Articular chondrocyte of knee joint (primary cell): ENCODE data around the gene TAF10. TPM values are rescaled to one million over a fixed set of nuclear protein-coding genes. Genes with fewer than 3 reads are reported as not detected.

Source experiments
- total RNA-seq: library from RNA; depleted of rRNA; stranded (reverse); fragments of >200 nt; gene quantifications from 2 replicates; pipeline ENCODE4 v1.2.3, GENCODE V29; 2012

TAF10 gene
- total RNA-seq = 24.1 and 38.9 TPM in 2 replicates

DNA sequence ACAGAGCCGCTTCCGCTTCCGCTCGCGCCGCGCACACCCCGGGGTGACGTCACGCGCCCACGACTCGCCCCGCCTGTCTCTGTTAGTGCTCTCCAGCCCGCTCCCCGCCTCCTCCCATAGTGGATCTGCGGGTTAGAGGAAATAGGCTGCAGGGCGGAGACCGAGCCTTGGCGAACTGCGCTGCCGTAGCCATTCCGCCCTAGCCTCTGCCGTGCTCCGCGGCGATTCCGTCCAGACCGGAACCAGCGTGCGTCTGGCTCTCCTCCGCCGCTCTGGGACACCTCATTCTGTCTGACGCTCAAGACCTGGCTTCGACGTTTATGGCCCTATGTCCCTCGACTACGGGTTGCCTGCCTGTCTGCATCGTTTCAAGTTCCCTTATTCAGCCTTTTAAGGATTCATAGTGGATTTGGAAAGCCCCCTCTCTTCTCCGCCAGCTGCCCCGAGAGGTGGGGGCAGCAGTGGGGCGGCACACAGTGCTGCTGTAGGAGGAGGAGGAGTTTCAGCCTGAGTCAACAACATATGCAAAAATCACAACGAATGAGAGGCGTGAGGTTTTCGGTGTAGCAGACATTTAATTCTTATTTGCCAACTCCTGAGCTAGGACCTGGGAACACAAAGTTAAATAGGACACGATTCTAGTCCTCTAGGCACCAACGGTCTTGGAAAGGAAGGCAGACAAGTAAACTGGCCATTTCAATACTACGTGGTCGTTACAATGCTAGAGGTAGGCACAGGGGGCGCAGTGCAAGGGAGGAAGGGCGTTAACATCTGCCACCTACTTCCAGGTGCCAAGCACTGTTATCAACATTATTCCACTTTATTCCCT, at the start of gene TAF10:
Gene TAF10, minus strand, starts transcription at position 4 of the 829 bp plus-strand sequence. CDS start 27 bp downstream, outside the sequence.

DNA sequence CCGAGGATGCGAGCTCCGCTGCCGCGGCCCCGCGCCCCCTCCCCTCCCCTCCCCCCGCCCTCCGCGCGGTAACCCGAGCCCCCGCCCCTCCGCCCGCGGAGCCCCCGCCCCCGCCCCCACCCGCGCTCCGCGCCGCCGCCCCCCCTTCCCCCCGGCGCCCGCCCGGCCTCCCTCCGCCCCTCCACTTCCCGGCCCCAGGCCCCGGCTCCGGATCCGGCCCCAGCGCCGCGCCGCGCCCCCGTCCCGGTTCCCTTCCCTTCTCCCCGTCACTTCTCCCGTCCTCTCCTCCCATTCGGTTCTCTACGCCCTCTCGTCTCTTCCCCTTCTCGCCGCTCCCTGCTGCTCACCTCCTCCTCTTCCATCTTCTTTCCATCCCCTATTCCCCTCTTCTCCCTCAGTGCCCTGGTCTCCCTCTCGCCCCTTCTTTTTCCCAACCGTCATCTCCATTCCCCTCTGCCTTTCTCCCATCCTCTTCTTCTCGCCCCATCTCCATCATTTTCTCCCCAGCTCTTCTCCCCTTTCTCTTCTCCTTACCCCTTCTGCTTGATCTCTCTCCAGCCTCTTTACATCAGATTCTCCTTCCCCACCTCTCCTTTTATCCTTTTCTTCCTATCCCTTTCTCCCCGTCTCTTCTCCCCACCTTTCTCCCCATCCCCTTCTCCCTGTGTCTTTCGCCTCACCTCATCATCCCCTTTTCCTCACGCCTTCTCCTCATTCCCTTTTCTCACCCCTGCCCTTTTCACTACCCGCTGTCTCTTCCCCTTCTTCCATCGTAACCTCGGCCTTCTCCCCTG, 44.0 kb upstream of the TAF10 start, which contains the start of gene DCHS1:
Gene DCHS1, minus strand, starts transcription at position 20 of the 794 bp plus-strand sequence. CDS start 14,196 bp downstream, outside the sequence.

DNA sequence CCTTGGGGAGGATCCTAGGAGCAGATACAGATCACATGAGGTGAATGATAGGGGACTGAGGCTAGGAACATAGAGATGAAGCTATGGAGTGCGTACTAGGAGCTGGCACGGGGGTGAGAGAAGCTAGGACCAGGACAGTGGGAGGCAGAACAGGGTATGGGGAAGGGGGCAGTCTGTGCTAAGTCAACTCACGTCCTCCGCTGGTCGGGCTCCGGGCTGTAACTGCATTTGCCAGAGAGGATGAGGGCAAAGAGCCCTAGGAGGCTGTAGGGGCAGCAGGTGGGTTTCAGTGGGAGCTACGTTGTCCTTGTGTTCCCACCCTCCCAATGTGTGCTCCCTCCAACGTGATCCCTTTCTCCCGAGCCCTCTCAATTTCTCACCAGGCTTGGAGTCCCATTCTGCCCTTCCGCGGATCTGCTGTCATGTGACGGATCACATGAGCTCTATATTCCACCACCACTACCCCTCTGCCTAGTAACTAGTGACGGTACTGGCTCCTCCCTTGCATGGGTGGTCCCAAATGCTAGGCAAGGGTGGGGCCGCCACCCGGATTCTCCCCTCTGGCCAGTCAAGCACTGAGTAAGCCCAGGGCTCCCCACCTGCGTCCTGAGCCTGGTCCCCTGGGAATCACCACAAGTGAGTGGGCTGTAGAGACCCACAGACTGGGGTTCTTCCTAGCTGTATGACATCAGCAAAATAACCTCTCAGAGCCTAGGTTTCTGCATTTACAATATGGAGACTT, 7.2 kb upstream of the TAF10 start, which contains the start of gene TPP1:
Gene TPP1, minus strand, starts transcription at position 419 of the 742 bp plus-strand sequence. Its CDS starts 22 bp downstream, at position 397.

DNA sequence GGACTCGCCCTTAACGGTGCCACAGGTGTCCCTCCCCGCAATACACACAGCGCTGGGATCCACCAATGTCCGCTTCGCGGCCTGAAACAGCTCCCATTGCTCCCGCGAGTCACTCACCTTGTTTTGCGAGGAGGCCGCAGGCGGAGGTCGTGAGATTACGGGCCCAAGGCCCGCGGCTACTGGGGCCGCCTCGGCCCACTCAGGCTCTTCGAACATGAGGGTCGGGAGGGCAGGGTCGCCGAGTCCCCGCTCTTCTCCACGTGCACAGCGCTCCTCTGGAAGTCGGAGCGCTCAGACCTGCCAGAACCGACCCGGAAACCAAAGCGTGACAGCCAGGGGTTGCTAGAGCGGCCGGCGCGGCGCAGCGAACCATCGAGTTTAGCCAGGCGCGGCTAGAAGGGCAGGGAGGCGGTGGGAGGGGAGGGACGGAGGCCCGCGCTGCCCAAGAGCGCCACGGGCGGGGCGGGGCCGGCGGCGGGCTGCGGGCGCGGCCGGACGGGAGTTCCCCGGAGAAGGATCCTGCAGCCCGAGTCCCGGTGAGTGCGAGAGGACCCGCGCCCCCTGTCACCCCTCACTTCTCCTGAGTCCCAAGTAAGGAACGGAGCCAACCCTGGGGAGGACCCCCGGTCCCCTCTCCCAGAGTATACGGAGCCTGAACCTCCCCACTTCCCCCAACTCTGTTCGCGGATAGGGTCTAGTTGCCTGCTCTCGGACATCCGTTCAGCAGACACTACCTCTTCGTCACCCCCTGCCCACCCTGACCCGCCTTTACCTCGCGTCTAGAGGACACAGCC, 8.5 kb downstream of the TAF10 start, which contains the start of the genes ILK and RRP8:
Gene ILK, plus strand, starts transcription at position 488 of the 794 bp plus-strand sequence. CDS start 498 bp downstream, outside the sequence.
Gene RRP8, minus strand, starts transcription at position 330 of the 794 bp plus-strand sequence. Its CDS starts 114 bp downstream, at position 216.

Other genes starting within 250 kb of the TAF10 start
- 49.9 and 60.9 TPM in 2 replicates for gene SMPD1, start 221.7 kb downstream of the TAF10 start, total RNA-seq
- 32.1 and 37.8 TPM in 2 replicates for gene APBB1, start 193.1 kb downstream of the TAF10 start, total RNA-seq
- 0.65 and 2.2 TPM in 2 replicates for gene HPX, start 171.2 kb downstream of the TAF10 start, total RNA-seq
- 13.3 and 13.5 TPM in 2 replicates for gene TRIM3, start 138.3 kb downstream of the TAF10 start, total RNA-seq
- gene ARFIP2, start 130.9 kb downstream of the TAF10 start, total RNA-seq = 47.9 and 59.8 TPM in 2 replicates
- gene TIMM10B, start 130.7 kb downstream of the TAF10 start, total RNA-seq = 37.9 and 46.8 TPM in 2 replicates
- 7.9 and 9.3 TPM in 2 replicates for gene DNHD1, start 114.9 kb downstream of the TAF10 start, total RNA-seq
- 9.8 and 11.2 TPM in 2 replicates for gene RRP8, start 8.6 kb downstream of the TAF10 start, total RNA-seq
- 126 and 130 TPM in 2 replicates for gene ILK, start 8.4 kb downstream of the TAF10 start, total RNA-seq
- 68.5 and 100 TPM in 2 replicates for gene TPP1, start 7.2 kb upstream of the TAF10 start, total RNA-seq
- 13.7 and 17.4 TPM in 2 replicates for gene DCHS1, start 43.6 kb upstream of the TAF10 start, total RNA-seq
- 27.3 and 32.3 TPM in 2 replicates for gene MRPL17, start 71.1 kb upstream of the TAF10 start, total RNA-seq
- gene OR2AG2, start 159.8 kb upstream of the TAF10 start, total RNA-seq = 0.39 and 0.43 TPM in 2 replicates
- gene OR2AG1, start 170.8 kb upstream of the TAF10 start, total RNA-seq = under 0.01 TPM in 1 of 2 replicates, not detected in the other
- gene OR6A2, start 187.5 kb upstream of the TAF10 start, total RNA-seq = 0.52 and 0.76 TPM in 2 replicates
- gene OR10A5, start 233.5 kb upstream of the TAF10 start, total RNA-seq = not detected in 2 replicates